Sigmoid colon (tissue), 7 donors: ENCODE measurements around the gene PRXL2A. TPM values are rescaled to one million over a fixed set of nuclear protein-coding genes. Genes with fewer than 3 reads are reported as not detected.
A peak's percentile ranks its signal among the peaks of the same experiment; 100 is the strongest.

Experiments used
- DNase-seq: peaks from one replicate; pipeline ENCODE4 v3.0.0-alpha.2; 2019
- H3K27ac ChIP-seq, 4 donors: fragments of 200-600 bp; sonication (generic); one replicate each; pipeline ENCODE4 v1.5.1; 2016 to 2019; ENCODE audit warnings: mild to moderate bottlenecking in 1 of 4
- H3K27me3 ChIP-seq, 3 donors: fragments of 200-600 bp; sonication (generic); one replicate each; pipeline ENCODE4 v1.5.1; 2019; ENCODE audit warnings: mild to moderate bottlenecking in 1 of 3
- H3K36me3 ChIP-seq, 4 donors: fragments of 200-600 bp; sonication (generic); one replicate each; pipeline ENCODE4 v1.5.1; 2016 to 2019
- H3K4me1 ChIP-seq, 4 donors: fragments of 200-600 bp; sonication (generic); one replicate each; pipeline ENCODE4 v1.5.1; 2017 to 2019
- H3K4me3 ChIP-seq, 4 donors: fragments of 200-600 bp; sonication (generic); one replicate each; pipeline ENCODE4 v1.5.1; 2017 to 2019; ENCODE audit warnings: mild to moderate bottlenecking in 2 of 4, moderate library complexity in 1 of 4
- H3K9me3 ChIP-seq, 4 donors: fragments of 200-600 bp in 3 of 4; sonication (generic) in 3 of 4; one replicate each; pipeline versions ENCODE4 v1.5.1 to v1.6.1; 2013 to 2019
- EP300 ChIP-seq, 4 donors: sonication (generic); formaldehyde crosslinking; IDR thresholded peaks; one replicate each; pipeline ENCODE4 v1.6.1; 2017; ENCODE audit warnings: antibody characterized with exemption in 4 of 4
- POLR2A ChIP-seq, 2 donors: fragments of 450-650 bp; IDR thresholded peaks; one replicate each; pipeline ENCODE4 v1.6.1; 2016; ENCODE audit warnings: antibody characterized with exemption in 2 of 2, mild to moderate bottlenecking in 2 of 2, moderate library complexity in 2 of 2
- POLR2AphosphoS5 ChIP-seq, 4 donors: sonication (generic); formaldehyde crosslinking; IDR thresholded peaks; one replicate each; pipeline ENCODE4 v1.6.1; 2017; ENCODE audit warnings: antibody characterized with exemption in 4 of 4
- WGBS, 2 donors: extraction: QIAGEN DNeasy Blood & Tissue Kit; methylation state at CpG; one replicate each; pipeline ENCODE4 v1.1.7; 2013; 5-methylcytosine and 5-hydroxymethylcytosine counted together
- intact Hi-C: fragments of 100-400 bp; cut with DNase I; formaldehyde crosslinking; loops from one replicate; pipeline ENCODE4 v1.15.1; 2023
- polyA plus RNA-seq, 3 donors: library from polyadenylated mRNA; stranded (reverse); fragments of 200-250 nt; gene quantifications; one replicate each; pipeline ENCODE4 v1.2.3, GENCODE V29; 2013
- total RNA-seq, 4 donors: library from RNA; depleted of rRNA; stranded (reverse); fragments of >200 nt; gene quantifications; one replicate each; pipeline ENCODE4 v1.1.0, GENCODE V29; 2016
- TF ChIP-seq, protein P1 (sequence below), 4 experiments: fragments of 450-650 bp in 3 of 4; fragments of 200-600 bp in 1 of 4; IDR thresholded peaks; one replicate each; pipeline ENCODE4 v1.5.1; 2016 to 2019; ENCODE audit warnings: antibody characterized with exemption in 4 of 4, mild to moderate bottlenecking in 3 of 4, moderate library complexity in 2 of 4
- donor health status: healthy with polysubstance abuse.
- donor health status: Bipolar disorder and iron deficiency.
- donor health status: healthy.

The PRXL2A gene
- total and polyA plus RNA-seq, 7 donors, result 33.3 to 63.5 (median 48.7) TPM

DNA sequence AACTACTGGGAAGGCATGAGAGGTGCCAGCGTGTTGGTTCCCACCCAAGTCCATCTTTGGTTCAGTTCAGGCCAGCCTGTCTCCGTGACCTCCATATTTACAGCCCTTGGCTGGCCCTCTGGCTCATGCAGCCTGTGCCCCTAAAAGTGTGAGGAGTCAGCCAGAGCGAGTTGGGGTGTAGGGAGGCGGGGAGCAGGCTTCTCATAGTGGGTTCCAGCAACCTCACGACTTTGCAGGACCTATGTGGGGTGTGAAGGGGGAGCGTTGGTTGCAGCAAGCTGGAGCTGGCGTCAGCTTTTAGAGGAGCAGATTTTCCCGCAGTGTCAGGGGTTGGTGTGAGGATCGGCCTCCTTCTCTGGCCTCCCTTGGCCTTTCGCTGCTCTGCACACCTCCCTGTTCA lies 55.5 kb downstream of the PRXL2A start:
- H3K27ac ChIP-seq, result peak overlapping the region; percentile 72 to 79 (median 74)
- H3K27me3 ChIP-seq, result no peaks in the 10 kb centered on the region
- intact Hi-C loops, result no loop called here
- TF ChIP-seq POLR2AphosphoS5 (IDR thresholded peaks at IDR 0.05) (no peak), EP300 (IDR thresholded peaks at IDR 0.05) (no peak), POLR2A (IDR thresholded peaks at IDR 0.05) (no peak)
- TF ChIP-seq, protein P1, sequence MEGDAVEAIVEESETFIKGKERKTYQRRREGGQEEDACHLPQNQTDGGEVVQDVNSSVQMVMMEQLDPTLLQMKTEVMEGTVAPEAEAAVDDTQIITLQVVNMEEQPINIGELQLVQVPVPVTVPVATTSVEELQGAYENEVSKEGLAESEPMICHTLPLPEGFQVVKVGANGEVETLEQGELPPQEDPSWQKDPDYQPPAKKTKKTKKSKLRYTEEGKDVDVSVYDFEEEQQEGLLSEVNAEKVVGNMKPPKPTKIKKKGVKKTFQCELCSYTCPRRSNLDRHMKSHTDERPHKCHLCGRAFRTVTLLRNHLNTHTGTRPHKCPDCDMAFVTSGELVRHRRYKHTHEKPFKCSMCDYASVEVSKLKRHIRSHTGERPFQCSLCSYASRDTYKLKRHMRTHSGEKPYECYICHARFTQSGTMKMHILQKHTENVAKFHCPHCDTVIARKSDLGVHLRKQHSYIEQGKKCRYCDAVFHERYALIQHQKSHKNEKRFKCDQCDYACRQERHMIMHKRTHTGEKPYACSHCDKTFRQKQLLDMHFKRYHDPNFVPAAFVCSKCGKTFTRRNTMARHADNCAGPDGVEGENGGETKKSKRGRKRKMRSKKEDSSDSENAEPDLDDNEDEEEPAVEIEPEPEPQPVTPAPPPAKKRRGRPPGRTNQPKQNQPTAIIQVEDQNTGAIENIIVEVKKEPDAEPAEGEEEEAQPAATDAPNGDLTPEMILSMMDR (IDR thresholded peaks at IDR 0.05), result no peak
- H3K9me3 ChIP-seq, result no peaks in the 10 kb centered on the region
- 83 to 89% methylated on average over 10 of the region's 10 CpGs for WGBS, 2 donors
- peak; percentile 62 for DNase-seq
- H3K4me3 ChIP-seq, result no peak overlapping the region
- peaks cover 0 to 97% (median 89%) of the 10 kb centered on the region in 4 donors for H3K4me1 ChIP-seq
- peaks cover 0 to 4% (median 0%) of the 10 kb centered on the region in 4 donors for H3K36me3 ChIP-seq

DNA sequence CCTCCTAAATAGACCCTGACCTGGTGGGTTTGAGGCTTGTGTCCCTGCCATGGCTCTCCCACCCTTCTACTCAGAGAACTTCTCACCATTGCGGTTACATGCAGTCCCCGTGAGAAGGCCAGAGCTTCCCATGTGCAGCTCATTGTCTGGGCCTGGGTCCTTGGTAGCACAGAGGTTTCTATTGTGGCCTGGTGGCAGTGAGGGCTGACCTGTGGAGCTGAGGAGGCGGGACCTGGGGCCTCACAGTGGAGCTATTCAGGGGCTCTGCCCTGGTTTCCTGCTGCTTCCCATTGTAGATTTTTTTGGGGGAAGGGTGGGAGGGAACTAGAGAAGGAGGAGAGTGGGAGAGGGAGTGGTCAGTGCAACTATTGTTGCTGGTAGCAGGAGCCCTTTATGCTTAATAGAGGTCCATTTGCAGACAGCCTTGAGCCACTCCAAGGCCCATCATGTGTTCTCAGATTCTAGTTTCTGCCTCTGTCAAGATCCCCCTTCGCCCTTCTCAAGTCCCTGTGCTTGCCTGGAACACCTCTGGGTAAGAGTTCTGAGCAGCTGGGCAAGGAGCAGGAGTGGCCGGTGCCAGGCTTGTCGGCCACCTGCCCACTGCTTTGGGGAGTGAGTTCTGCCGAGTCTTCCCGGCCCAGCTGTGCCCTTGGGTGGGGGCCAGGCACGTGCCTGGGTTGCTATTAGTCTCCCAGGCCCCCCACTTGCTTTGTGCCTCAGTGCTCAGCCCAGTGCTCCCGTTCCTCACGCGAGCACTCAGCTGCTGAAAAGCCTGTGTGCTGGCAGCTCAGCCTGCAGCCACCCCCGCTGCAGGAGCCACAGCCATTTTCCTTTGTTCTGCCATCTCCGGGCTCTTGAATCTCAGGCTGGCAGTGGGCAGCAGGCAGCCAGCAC lies 56.5 kb downstream of the PRXL2A start:
- WGBS, 2 donors, result 28 to 47% methylated on average over 14 of the region's 14 CpGs
- TF ChIP-seq POLR2AphosphoS5 (IDR thresholded peaks at IDR 0.05), result no peak
- TF ChIP-seq EP300 (IDR thresholded peaks at IDR 0.05), result no peak
- TF ChIP-seq POLR2A (IDR thresholded peaks at IDR 0.05), result no peak
- TF ChIP-seq, protein P1 (IDR thresholded peaks at IDR 0.05), result no peak
- H3K27ac ChIP-seq, result peak overlapping the region; percentile 72 to 79 (median 74)
- H3K27me3 ChIP-seq, result no peaks in the 10 kb centered on the region
- peaks cover 0 to 93% (median 86%) of the 10 kb centered on the region in 4 donors for H3K4me1 ChIP-seq
- intact Hi-C loops, result no loop called here
- DNase-seq, result no peak
- peak overlapping the region in 2 of 4 donors; percentile 16 to 17 for H3K4me3 ChIP-seq
- H3K9me3 ChIP-seq, result no peaks in the 10 kb centered on the region
- H3K36me3 ChIP-seq, result peaks cover 0 to 7% (median 0%) of the 10 kb centered on the region in 4 donors

DNA sequence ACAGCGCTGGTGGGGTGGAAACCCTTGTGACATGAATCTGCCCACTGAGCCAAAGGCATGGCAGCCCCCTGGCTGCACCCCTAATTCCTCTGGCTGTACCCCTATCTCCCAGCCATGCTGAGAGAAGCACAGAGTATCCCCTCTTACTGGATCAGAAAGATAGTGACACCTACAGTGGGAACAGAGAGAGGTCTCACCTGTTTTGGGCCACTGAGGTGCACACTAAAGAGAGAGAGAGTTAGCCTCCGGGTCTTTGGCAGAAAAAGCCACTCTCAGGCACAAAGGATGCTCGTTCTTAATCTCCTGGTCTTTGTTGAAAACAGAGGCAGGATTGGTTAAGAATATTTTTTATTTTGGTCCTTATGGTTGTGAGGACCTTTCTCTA lies 57.1 kb downstream of the PRXL2A start:
- H3K27ac ChIP-seq, result peak overlapping the region; percentile 72 to 79 (median 74)

DNA sequence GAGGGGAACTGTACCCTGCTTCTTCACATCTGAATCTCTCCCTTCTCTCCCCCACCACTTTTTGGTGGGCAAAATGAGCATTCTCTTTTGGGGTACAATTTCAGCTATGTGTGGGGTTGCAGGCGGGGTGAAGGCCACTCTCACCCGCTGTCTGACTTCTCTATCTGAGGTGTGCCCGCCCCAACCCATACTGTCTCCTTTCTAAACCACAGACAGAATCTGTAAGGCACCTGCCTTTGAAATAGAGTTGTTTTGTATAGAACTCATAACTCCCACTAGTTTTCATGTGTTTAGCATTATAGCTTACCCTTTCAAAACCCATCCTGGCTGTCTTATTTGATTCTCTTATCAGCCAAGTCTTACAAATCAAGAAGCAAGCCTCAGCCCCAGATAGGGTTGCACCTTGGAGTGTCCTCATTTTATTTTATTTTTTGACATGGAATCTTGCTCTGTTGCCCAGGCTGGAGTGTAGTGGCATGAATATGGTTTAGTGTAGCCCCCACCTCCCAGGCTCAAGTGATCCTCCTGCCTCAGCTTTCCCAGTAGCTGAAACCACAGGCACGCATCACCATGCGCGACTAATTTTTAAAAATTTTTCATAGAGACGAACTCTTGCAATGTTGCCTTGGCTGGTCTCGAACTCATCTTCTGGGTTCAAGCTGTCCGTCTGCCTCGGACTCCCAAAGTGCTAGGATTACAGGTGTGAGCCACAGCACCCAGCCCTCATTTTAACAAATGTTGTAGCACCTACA lies 57.7 kb downstream of the PRXL2A start:
- intact Hi-C loops, result no loop called here
- Histone ChIP-seq H3K4me3 (no peak overlapping the region), H3K27ac (peak overlapping the region; percentile 72 to 79 (median 74))

More for the DNA sequence above, 57.1 kb downstream of the PRXL2A start:
- intact Hi-C loops, result no loop called here
- 59 to 70% methylated on average over 3 of the region's 3 CpGs for WGBS, 2 donors
- H3K4me1 ChIP-seq, result peaks cover 0 to 87% (median 80%) of the 10 kb centered on the region in 4 donors
- DNase-seq, result no peak
- no peaks in the 10 kb centered on the region for H3K27me3 ChIP-seq
- peaks cover 0 to 13% (median 0%) of the 10 kb centered on the region in 4 donors for H3K36me3 ChIP-seq
- TF ChIP-seq POLR2A (IDR thresholded peaks at IDR 0.05) (no peak), EP300 (IDR thresholded peaks at IDR 0.05) (no peak), POLR2AphosphoS5 (IDR thresholded peaks at IDR 0.05) (no peak)
- TF ChIP-seq, protein P1 (IDR thresholded peaks at IDR 0.05), result no peak
- H3K4me3 ChIP-seq, result peak overlapping the region in 2 of 4 donors; percentile 16 to 17
- no peaks in the 10 kb centered on the region for H3K9me3 ChIP-seq

More for the DNA sequence above, 57.7 kb downstream of the PRXL2A start:
- H3K36me3 ChIP-seq, result peaks cover 0 to 19% (median 0%) of the 10 kb centered on the region in 4 donors
- no peaks in the 10 kb centered on the region for H3K27me3 ChIP-seq
- DNase-seq, result no peak
- no peak for TF ChIP-seq EP300 (IDR thresholded peaks at IDR 0.05)
- no peak for TF ChIP-seq POLR2A (IDR thresholded peaks at IDR 0.05)
- no peak for TF ChIP-seq POLR2AphosphoS5 (IDR thresholded peaks at IDR 0.05)
- TF ChIP-seq, protein P1 (IDR thresholded peaks at IDR 0.05), result no peak
- H3K4me1 ChIP-seq, result peaks cover 0 to 81% (median 74%) of the 10 kb centered on the region in 4 donors
- WGBS, 2 donors, result 69 to 88% methylated on average over 10 of the region's 10 CpGs
- no peaks in the 10 kb centered on the region for H3K9me3 ChIP-seq
